Nephron (organoid): ENCODE measurements around the gene CCNJ.

Source experiments
- H3K27ac Mint-ChIP-seq, 3 experiments: 2 replicates each; pipeline ENCODE4 v1.8.0; 2020; ENCODE audit warnings: mixed read lengths in 3 of 3, mild to moderate bottlenecking in 2 of 3, moderate library complexity in 1 of 3
- H3K27me3 Mint-ChIP-seq: 2 replicates; pipeline ENCODE4 v1.8.0; 2021; ENCODE audit warnings: low read depth, mild to moderate bottlenecking, moderate library complexity, mixed read lengths
- H3K36me3 Mint-ChIP-seq: 2 replicates; pipeline ENCODE4 v1.8.0; 2020; ENCODE audit warnings: low read depth, mixed read lengths
- H3K4me1 Mint-ChIP-seq: 2 replicates; pipeline ENCODE4 v1.8.0; 2020; ENCODE audit warnings: mixed read lengths
- H3K4me3 Mint-ChIP-seq, 3 experiments: 2 replicates each; pipeline ENCODE4 v1.8.0; 2020; ENCODE audit warnings: mild to moderate bottlenecking in 3 of 3, mixed read lengths in 3 of 3, moderate library complexity in 2 of 3
- H3K9me3 Mint-ChIP-seq: 2 replicates; pipeline ENCODE4 v1.8.0; 2020; ENCODE audit warnings: mixed read lengths
- TF ChIP-seq, protein P1 (sequence below), 3 experiments: fragments of 200-600 bp; sonication (generic); IDR thresholded peaks; one replicate each; pipeline ENCODE4 v1.5.0; 2021; ENCODE audit warnings: antibody characterized with exemption in 3 of 3; ENCODE audit not compliant: unreplicated experiment in 3 of 3

The CCNJ gene

DNA sequence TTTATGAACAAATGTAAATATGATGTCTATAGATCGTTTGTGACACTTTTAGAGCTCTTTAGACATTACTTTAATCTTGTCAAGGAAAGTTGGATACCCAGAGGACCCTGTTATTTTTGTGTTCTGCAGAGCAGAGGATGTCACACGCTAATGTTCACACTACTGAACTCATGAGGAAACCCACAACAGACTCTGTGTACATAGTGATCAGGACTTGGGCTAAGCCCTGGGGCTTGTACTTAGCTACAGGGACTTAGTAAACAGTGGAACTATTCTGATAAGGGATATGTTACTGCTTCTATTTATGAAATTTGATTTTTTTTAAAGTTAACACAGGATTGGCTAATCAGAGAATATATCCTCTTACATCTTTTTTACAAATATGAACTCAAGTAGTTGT, 50.6 kb downstream of the CCNJ start:
- Mint-ChIP-seq H3K4me3 (no peak overlapping the region), H3K36me3 (no peaks in the 10 kb centered on the region)
- TF ChIP-seq, protein P1, sequence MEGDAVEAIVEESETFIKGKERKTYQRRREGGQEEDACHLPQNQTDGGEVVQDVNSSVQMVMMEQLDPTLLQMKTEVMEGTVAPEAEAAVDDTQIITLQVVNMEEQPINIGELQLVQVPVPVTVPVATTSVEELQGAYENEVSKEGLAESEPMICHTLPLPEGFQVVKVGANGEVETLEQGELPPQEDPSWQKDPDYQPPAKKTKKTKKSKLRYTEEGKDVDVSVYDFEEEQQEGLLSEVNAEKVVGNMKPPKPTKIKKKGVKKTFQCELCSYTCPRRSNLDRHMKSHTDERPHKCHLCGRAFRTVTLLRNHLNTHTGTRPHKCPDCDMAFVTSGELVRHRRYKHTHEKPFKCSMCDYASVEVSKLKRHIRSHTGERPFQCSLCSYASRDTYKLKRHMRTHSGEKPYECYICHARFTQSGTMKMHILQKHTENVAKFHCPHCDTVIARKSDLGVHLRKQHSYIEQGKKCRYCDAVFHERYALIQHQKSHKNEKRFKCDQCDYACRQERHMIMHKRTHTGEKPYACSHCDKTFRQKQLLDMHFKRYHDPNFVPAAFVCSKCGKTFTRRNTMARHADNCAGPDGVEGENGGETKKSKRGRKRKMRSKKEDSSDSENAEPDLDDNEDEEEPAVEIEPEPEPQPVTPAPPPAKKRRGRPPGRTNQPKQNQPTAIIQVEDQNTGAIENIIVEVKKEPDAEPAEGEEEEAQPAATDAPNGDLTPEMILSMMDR (IDR thresholded peaks at IDR 0.05; ENCODE audit: unreplicated experiment in 3 of 3): no peak

DNA sequence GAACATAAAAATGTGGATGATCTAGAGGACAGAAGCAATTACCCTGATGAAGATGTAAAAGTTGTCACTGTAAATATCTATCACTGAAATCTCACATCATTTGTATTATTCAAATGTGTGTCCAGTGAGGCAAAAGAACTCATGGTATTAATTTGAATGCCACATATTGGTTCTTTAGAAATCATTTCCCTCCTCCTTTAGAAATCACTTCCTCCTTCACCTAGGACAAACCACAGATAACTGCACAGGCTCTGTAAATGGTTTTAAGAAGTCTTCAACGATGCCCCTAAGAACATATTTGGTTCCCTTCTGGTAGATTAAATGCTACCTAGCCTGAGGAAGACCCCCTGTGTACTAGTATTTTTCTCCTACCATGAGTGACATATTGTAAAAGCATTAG, 53.6 kb downstream of the CCNJ start:
- TF ChIP-seq, protein P1 (IDR thresholded peaks at IDR 0.05; ENCODE audit: unreplicated experiment in 3 of 3): no peak
- H3K4me3 Mint-ChIP-seq: no peak overlapping the region
- no peaks in the 10 kb centered on the region for H3K4me1 Mint-ChIP-seq
- H3K9me3 Mint-ChIP-seq: no peaks in the 10 kb centered on the region
- H3K36me3 Mint-ChIP-seq: no peaks in the 10 kb centered on the region
- H3K27ac Mint-ChIP-seq: no peak overlapping the region
- peaks cover 2% of the 10 kb centered on the region for H3K27me3 Mint-ChIP-seq

More for the DNA sequence above, 50.6 kb downstream of the CCNJ start:
- Mint-ChIP-seq H3K27ac (no peak overlapping the region), H3K9me3 (no peaks in the 10 kb centered on the region), H3K27me3 (peaks cover 3% of the 10 kb centered on the region), H3K4me1 (no peaks in the 10 kb centered on the region)

DNA sequence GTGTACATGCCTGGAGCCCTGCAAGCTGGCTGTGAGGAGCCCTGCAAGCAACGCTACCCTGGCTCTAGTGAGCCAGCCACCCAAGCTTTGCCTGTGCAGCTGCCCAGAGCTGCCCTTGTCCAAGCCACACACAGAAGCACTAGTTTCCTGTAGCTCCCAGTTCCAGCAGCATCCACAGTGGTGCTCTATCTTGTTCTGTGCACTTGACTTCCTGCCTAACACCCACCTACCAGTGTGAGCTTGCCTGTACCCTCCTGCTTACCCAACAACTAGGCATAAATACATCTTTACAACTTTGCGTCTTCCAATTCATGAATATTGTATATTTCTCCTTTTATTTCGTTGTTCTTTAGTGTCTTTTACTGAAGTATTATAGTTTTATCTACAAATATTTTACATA, 54.5 kb downstream of the CCNJ start:
- Mint-ChIP-seq H3K9me3 (no peaks in the 10 kb centered on the region), H3K36me3 (no peaks in the 10 kb centered on the region), H3K4me3 (no peak overlapping the region), H3K4me1 (no peaks in the 10 kb centered on the region), H3K27ac (no peak overlapping the region), H3K27me3 (no peaks in the 10 kb centered on the region)
- TF ChIP-seq, protein P1 (IDR thresholded peaks at IDR 0.05; ENCODE audit: unreplicated experiment in 3 of 3): no peak

DNA sequence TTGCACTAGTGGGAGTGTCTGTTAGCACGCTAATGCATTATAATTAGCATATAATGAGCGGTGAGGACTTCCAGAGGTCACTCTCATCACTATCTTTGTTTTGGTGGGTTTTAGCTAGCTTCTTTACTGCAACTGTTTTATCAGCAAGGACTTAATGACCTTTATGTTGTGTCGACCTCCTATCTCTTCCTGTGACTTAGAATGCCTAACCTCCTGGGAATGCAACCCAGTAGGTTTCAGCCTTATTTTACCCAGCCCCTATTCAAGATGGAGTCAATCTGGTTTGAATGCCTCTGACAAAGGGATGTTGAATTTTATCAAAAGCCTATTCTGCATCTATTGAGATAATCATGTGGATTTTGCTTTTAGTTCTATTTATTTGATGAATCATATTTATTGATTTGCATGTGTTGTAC, 64.2 kb downstream of the CCNJ start:
- Mint-ChIP-seq H3K36me3 (no peaks in the 10 kb centered on the region), H3K4me3 (no peak overlapping the region), H3K27ac (no peak overlapping the region), H3K9me3 (peaks cover 5% of the 10 kb centered on the region), H3K4me1 (no peaks in the 10 kb centered on the region), H3K27me3 (peaks cover 5% of the 10 kb centered on the region)
- TF ChIP-seq, protein P1 (IDR thresholded peaks at IDR 0.05; ENCODE audit: unreplicated experiment in 3 of 3): no peak
